CD4-positive, alpha-beta memory T cell (primary cell): Measurements from ENCODE around the gene S100A10. TPM values are rescaled to one million over a fixed set of nuclear protein-coding genes. Genes with fewer than 3 reads are reported as not detected.

Experiments
- CTCF ChIA-PET: fragments of 350-600 bp; sonication (Branson Sonifier 250); formaldehyde crosslinking; loops from one replicate; lab custom pipeline; 2021; ENCODE audit warnings: inconsistent platforms; ENCODE audit not compliant: partially characterized antibody; lab: Charles Lee
- POLR2A ChIA-PET: fragments of 350-600 bp; sonication (Branson Sonifier 250); formaldehyde crosslinking; loops from one replicate; lab custom pipeline; 2021; ENCODE audit not compliant: partially characterized antibody; lab: Charles Lee
- DNase-seq, 5 donors: peaks; one replicate each; pipeline versions ENCODE4 v3.0.0 to v3.0.0-alpha.2; 2020 to 2022; ENCODE audit warnings: mixed read lengths in 1 of 5
- H3K27ac ChIP-seq: one replicate; pipeline ENCODE4 v1.7.0; 2013; ENCODE audit warnings: low read depth, low read length
- H3K27me3 ChIP-seq: 2 replicates; pipeline ENCODE4 v1.7.0; 2013; ENCODE audit warnings: mild to moderate bottlenecking, low read length, moderate library complexity; ENCODE audit not compliant: insufficient read depth
- H3K36me3 ChIP-seq: 2 replicates; pipeline ENCODE4 v1.7.0; 2013; ENCODE audit warnings: mild to moderate bottlenecking, low read length, moderate library complexity; ENCODE audit not compliant: insufficient read depth
- H3K4me1 ChIP-seq: 2 replicates; pipeline ENCODE4 v1.7.0; 2013; ENCODE audit warnings: mild to moderate bottlenecking, low read length, moderate library complexity; ENCODE audit not compliant: insufficient read depth
- H3K4me3 ChIP-seq, 2 donors: one replicate each; pipeline ENCODE4 v1.7.0; 2013; ENCODE audit warnings: low read length in 2 of 2, mild to moderate bottlenecking in 1 of 2
- H3K9me3 ChIP-seq, 2 donors: one replicate each; pipeline ENCODE4 v1.7.0; 2013; ENCODE audit warnings: low read length in 2 of 2, control low read depth in 1 of 2; ENCODE audit not compliant: control insufficient read depth in 1 of 2
- H3K27ac Mint-ChIP-seq, 7 donors: one replicate each; pipeline ENCODE4 v1.8.0; 2020 to 2021; ENCODE audit warnings: mixed read lengths in 7 of 7, mild to moderate bottlenecking in 6 of 7, inconsistent platforms in 3 of 7, moderate library complexity in 3 of 7
- H3K27me3 Mint-ChIP-seq, 2 donors: one replicate each; pipeline ENCODE4 v1.8.0; 2020 to 2021; ENCODE audit warnings: mixed read lengths in 2 of 2
- H3K36me3 Mint-ChIP-seq, 2 donors: one replicate each; pipeline ENCODE4 v1.8.0; 2020 to 2021; ENCODE audit warnings: mixed read lengths in 2 of 2, inconsistent platforms in 1 of 2, mild to moderate bottlenecking in 1 of 2
- H3K4me1 Mint-ChIP-seq, 4 donors: one replicate each; pipeline ENCODE4 v1.8.0; 2020 to 2021; ENCODE audit warnings: mixed read lengths in 4 of 4, mild to moderate bottlenecking in 1 of 4
- H3K4me3 Mint-ChIP-seq, 8 donors: one replicate each; pipeline ENCODE4 v1.8.0; 2020 to 2021; ENCODE audit warnings: mixed read lengths in 8 of 8, mild to moderate bottlenecking in 7 of 8, moderate library complexity in 6 of 8, inconsistent platforms in 3 of 8
- H3K9me3 Mint-ChIP-seq, 8 donors: one replicate each; pipeline ENCODE4 v1.8.0; 2020 to 2021; ENCODE audit warnings: mixed read lengths in 8 of 8, mild to moderate bottlenecking in 5 of 8, inconsistent platforms in 3 of 8, moderate library complexity in 1 of 8
- intact Hi-C: fragments of 100-400 bp; cut with micrococcal nuclease; formaldehyde crosslinking; loops from one replicate; pipeline ENCODE4 v1.15.1; 2023
- polyA plus RNA-seq, 2 donors: library from polyadenylated mRNA; unstranded; fragments of 300-500 nt; fragmentation: Illumina TruSeq; gene quantifications; one replicate each; pipeline ENCODE4 v1.2.3, GENCODE V29; 2021
- total RNA-seq, 2 experiments: library from RNA; stranded (reverse); gene quantifications; one replicate each; pipeline ENCODE4 v1.2.3, GENCODE V29; 2021

The S100A10 gene
- total and polyA plus RNA-seq, 4 experiments from 2014 or later, result 218 to 1,427 (median 543) TPM

- Histone ChIP-seq H3K27ac (no peak overlapping the region), H3K36me3 (peaks cover 52% of the 10 kb centered on the region), H3K27me3 (no peaks in the 10 kb centered on the region), H3K9me3 (no peaks in the 10 kb centered on the region), H3K4me1 (peaks cover 32% of the 10 kb centered on the region), H3K4me3 (no peak overlapping the region)
- ChIA-PET CTCF (interaction anchor here (0.9 to 11.7 kb wide), 11 partner anchors 9 to 883 kb away, joined by 3 to 117 read pairs (median 4); no protein-coding TSS in a partner anchor), POLR2A (interaction anchor here (0.7 to 3.5 kb wide), 4 partner anchors 10 to 41 kb away, joined by 3 to 16 read pairs (median 4); partner anchors contain the start of gene S100A10)
- Mint-ChIP-seq H3K27ac (peak overlapping the region in 4 of 7 donors; percentile 2 to 82 (median 62)), H3K36me3 (peaks cover 56 to 69% of the 10 kb centered on the region in 2 donors), H3K9me3 (no peaks in the 10 kb centered on the region), H3K4me1 (peaks cover 31 to 50% (median 37%) of the 10 kb centered on the region in 4 donors), H3K27me3 (no peaks in the 10 kb centered on the region), H3K4me3 (no peak overlapping the region)
- DNase-seq, result no peak
- intact Hi-C loops, result no loop called here
Observed at GRCh38 chr1:151982300-151983005, 11.2 kb downstream of the S100A10 start.

GRCh38 chr1:151981178-151981525, 12.5 kb downstream of the S100A10 start:
- Mint-ChIP-seq H3K27me3 (no peaks in the 10 kb centered on the region), H3K9me3 (no peaks in the 10 kb centered on the region), H3K4me1 (peaks cover 25 to 43% (median 30%) of the 10 kb centered on the region in 4 donors), H3K27ac (peak overlapping the region in 1 of 7 donors; percentile 5), H3K4me3 (no peak overlapping the region), H3K36me3 (peaks cover 50 to 61% of the 10 kb centered on the region in 2 donors)
- DNase-seq, result no peak
- Histone ChIP-seq H3K27me3 (no peaks in the 10 kb centered on the region), H3K4me1 (peaks cover 26% of the 10 kb centered on the region), H3K36me3 (peaks cover 47% of the 10 kb centered on the region), H3K4me3 (no peak overlapping the region), H3K9me3 (no peaks in the 10 kb centered on the region), H3K27ac (no peak overlapping the region)
- ChIA-PET POLR2A (interaction anchor here (1.1 to 2.2 kb wide), 2 partner anchors 12 to 83 kb away, joined by 3 to 8 read pairs; partner anchors contain the start of gene S100A10), CTCF (interaction anchor here (0.9 to 2.6 kb wide), 3 partner anchors 13 to 46 kb away, joined by 3 to 8 read pairs (median 7); no protein-coding TSS in a partner anchor)
- intact Hi-C loops, result no loop called here

GRCh38 chr1:151980287-151981177, 13.1 kb downstream of the S100A10 start:
- DNase-seq, result no peak
- Mint-ChIP-seq H3K27me3 (no peaks in the 10 kb centered on the region), H3K4me3 (no peak overlapping the region), H3K36me3 (peaks cover 45 to 55% of the 10 kb centered on the region in 2 donors), H3K27ac (peak overlapping the region in 1 of 7 donors; percentile 5), H3K9me3 (no peaks in the 10 kb centered on the region), H3K4me1 (peaks cover 22 to 37% (median 26%) of the 10 kb centered on the region in 4 donors)
- Histone ChIP-seq H3K36me3 (peaks cover 42% of the 10 kb centered on the region), H3K4me1 (peaks cover 19% of the 10 kb centered on the region), H3K4me3 (no peak overlapping the region), H3K27ac (no peak overlapping the region), H3K27me3 (no peaks in the 10 kb centered on the region), H3K9me3 (no peaks in the 10 kb centered on the region)
- POLR2A ChIA-PET, result interaction anchor here (1.0 to 2.2 kb wide), 4 partner anchors 9 to 82 kb away, joined by 3 to 8 read pairs (median 4); partner anchors contain the start of gene S100A10
- intact Hi-C loops, result no loop called here
- CTCF ChIA-PET, result interaction anchor here (1.9 to 2.6 kb wide), 2 partner anchors 13 to 21 kb away, joined by 7 to 8 read pairs; no protein-coding TSS in a partner anchor

GRCh38 chr1:151978922-151979321, 14.7 kb downstream of the S100A10 start:
- POLR2A ChIA-PET, result interaction anchor here (0.7 to 1.3 kb wide), 2 partner anchors 10 to 11 kb away, joined by 3 to 5 read pairs; no protein-coding TSS in a partner anchor
- no peaks in the 10 kb centered on the region for H3K9me3 Mint-ChIP-seq
- peaks cover 0 to 1% of the 10 kb centered on the region in 2 donors for H3K27me3 Mint-ChIP-seq
- H3K36me3 Mint-ChIP-seq, result peaks cover 29 to 39% of the 10 kb centered on the region in 2 donors
- no peaks in the 10 kb centered on the region for H3K9me3 ChIP-seq
- peaks cover 6 to 21% (median 10%) of the 10 kb centered on the region in 4 donors for H3K4me1 Mint-ChIP-seq
- no peak overlapping the region for H3K4me3 ChIP-seq
- peaks cover 3% of the 10 kb centered on the region for H3K4me1 ChIP-seq
- H3K4me3 Mint-ChIP-seq, result no peak overlapping the region
- H3K27me3 ChIP-seq, result no peaks in the 10 kb centered on the region
- CTCF ChIA-PET, result interaction anchor here (1.0 to 2.6 kb wide), 3 partner anchors 11 to 23 kb away, joined by 3 to 8 read pairs (median 4); no protein-coding TSS in a partner anchor
- no peak overlapping the region for H3K27ac ChIP-seq
- H3K27ac Mint-ChIP-seq, result peak overlapping the region in 3 of 7 donors; percentile 16 to 35 (median 17)
- no peak for DNase-seq
- intact Hi-C loops, result no loop called here
- H3K36me3 ChIP-seq, result peaks cover 28% of the 10 kb centered on the region

- H3K36me3 Mint-ChIP-seq, result peaks cover 24 to 27% of the 10 kb centered on the region in 2 donors
- H3K4me3 Mint-ChIP-seq, result no peak overlapping the region
- intact Hi-C loops, result no loop called here
- H3K4me3 ChIP-seq, result no peak overlapping the region
- peaks cover 16% of the 10 kb centered on the region for H3K36me3 ChIP-seq
- no peaks in the 10 kb centered on the region for H3K9me3 ChIP-seq
- no peaks in the 10 kb centered on the region for H3K9me3 Mint-ChIP-seq
- DNase-seq, result no peak
- no peaks in the 10 kb centered on the region for H3K27me3 ChIP-seq
- peaks cover 0 to 1% of the 10 kb centered on the region in 2 donors for H3K27me3 Mint-ChIP-seq
- ChIA-PET POLR2A (interaction anchor here (3.4 kb wide), 1 partner anchor 15 kb away, joined by 12 read pairs; the partner anchor contains the start of gene S100A10), CTCF (interaction anchor here (0.9 to 4.0 kb wide), 4 partner anchors 10 to 38 kb away, joined by 3 to 31 read pairs (median 6); no protein-coding TSS in a partner anchor)
- H3K27ac Mint-ChIP-seq, result peak overlapping the region in 1 of 7 donors; percentile 70
- H3K4me1 ChIP-seq, result no peaks in the 10 kb centered on the region
- peaks cover 8 to 16% (median 10%) of the 10 kb centered on the region in 4 donors for H3K4me1 Mint-ChIP-seq
- no peak overlapping the region for H3K27ac ChIP-seq
Observed at GRCh38 chr1:151977662-151978230, 15.9 kb downstream of the S100A10 start.

GRCh38 chr1:151976858-151977257, 16.8 kb downstream of the S100A10 start:
- POLR2A ChIA-PET, result interaction anchor here (1.0 to 3.4 kb wide), 2 partner anchors 16 to 60 kb away, joined by 3 to 12 read pairs; partner anchors contain the start of genes S100A10 and S100A11
- no peaks in the 10 kb centered on the region for H3K4me1 ChIP-seq
- Mint-ChIP-seq H3K4me1 (peaks cover 10 to 16% (median 13%) of the 10 kb centered on the region in 4 donors), H3K27ac (no peak overlapping the region), H3K4me3 (no peak overlapping the region), H3K9me3 (no peaks in the 10 kb centered on the region), H3K36me3 (peaks cover 16 to 20% of the 10 kb centered on the region in 2 donors), H3K27me3 (peaks cover 0 to 1% of the 10 kb centered on the region in 2 donors)
- DNase-seq, result no peak
- no peak overlapping the region for H3K27ac ChIP-seq
- H3K27me3 ChIP-seq, result no peaks in the 10 kb centered on the region
- peaks cover 8% of the 10 kb centered on the region for H3K36me3 ChIP-seq
- intact Hi-C loops, result no loop called here
- CTCF ChIA-PET, result interaction anchor here (0.9 to 4.0 kb wide), 5 partner anchors 9 to 58 kb away, joined by 3 to 31 read pairs (median 4); no protein-coding TSS in a partner anchor
- no peaks in the 10 kb centered on the region for H3K9me3 ChIP-seq
- no peak overlapping the region for H3K4me3 ChIP-seq
